Endothelial cell of umbilical vein (primary cell): ENCODE data around the gene CFAP210.

ENCODE experiments used
- EZH2 ChIP-seq: IDR thresholded peaks from 2 replicates; pipeline ENCODE4 v1.6.1; 2012; ENCODE audit warnings: borderline replicate concordance, low read depth, mild to moderate bottlenecking, moderate library complexity, low read length, inconsistent platforms; ENCODE audit not compliant: severe bottlenecking
- FOS ChIP-seq: IDR thresholded peaks from 2 replicates; pipeline ENCODE4 v1.6.1; 2011; ENCODE audit warnings: mild to moderate bottlenecking, low read length, moderate library complexity, borderline replicate concordance; ENCODE audit not compliant: insufficient read depth
- GATA2 ChIP-seq: IDR thresholded peaks from 2 replicates; pipeline ENCODE4 v1.7.0; 2011; ENCODE audit warnings: low read depth, mild to moderate bottlenecking, moderate library complexity, mixed read lengths, low read length; ENCODE audit not compliant: insufficient read length, insufficient read depth
- MYC ChIP-seq: IDR thresholded peaks from one replicate; pipeline ENCODE4 v1.6.1; 2011; ENCODE audit warnings: mild to moderate bottlenecking, low read depth, low read length
- POLR2A ChIP-seq: IDR thresholded peaks from 2 replicates; pipeline ENCODE4 v1.6.1; 2012; ENCODE audit warnings: low read depth, mild to moderate bottlenecking, control low read depth, low read length
- POLR2AphosphoS5 ChIP-seq: IDR thresholded peaks from 2 replicates; pipeline ENCODE4 v1.6.1; 2012; ENCODE audit warnings: low read depth, mild to moderate bottlenecking, control low read depth, low read length, moderate library complexity; ENCODE audit not compliant: insufficient read depth
- TF ChIP-seq, protein P1 (sequence below), 2 donors: IDR thresholded peaks; 1 replicate in 1 of 2; 2 replicates in 1 of 2; pipeline ENCODE4 v1.5.1; 2011; ENCODE audit warnings: low read length in 2 of 2, mild to moderate bottlenecking in 2 of 2, moderate library complexity in 2 of 2, control low read depth in 1 of 2, inconsistent platforms in 1 of 2, low read depth in 1 of 2; ENCODE audit not compliant: insufficient read depth in 1 of 2; ENCODE audit errors: extremely low read depth in 1 of 2
- TF ChIP-seq, protein P2 (sequence below): IDR thresholded peaks from 2 replicates; pipeline ENCODE4 v1.6.1; 2011; ENCODE audit not compliant: insufficient read depth, insufficient read length

DNA sequence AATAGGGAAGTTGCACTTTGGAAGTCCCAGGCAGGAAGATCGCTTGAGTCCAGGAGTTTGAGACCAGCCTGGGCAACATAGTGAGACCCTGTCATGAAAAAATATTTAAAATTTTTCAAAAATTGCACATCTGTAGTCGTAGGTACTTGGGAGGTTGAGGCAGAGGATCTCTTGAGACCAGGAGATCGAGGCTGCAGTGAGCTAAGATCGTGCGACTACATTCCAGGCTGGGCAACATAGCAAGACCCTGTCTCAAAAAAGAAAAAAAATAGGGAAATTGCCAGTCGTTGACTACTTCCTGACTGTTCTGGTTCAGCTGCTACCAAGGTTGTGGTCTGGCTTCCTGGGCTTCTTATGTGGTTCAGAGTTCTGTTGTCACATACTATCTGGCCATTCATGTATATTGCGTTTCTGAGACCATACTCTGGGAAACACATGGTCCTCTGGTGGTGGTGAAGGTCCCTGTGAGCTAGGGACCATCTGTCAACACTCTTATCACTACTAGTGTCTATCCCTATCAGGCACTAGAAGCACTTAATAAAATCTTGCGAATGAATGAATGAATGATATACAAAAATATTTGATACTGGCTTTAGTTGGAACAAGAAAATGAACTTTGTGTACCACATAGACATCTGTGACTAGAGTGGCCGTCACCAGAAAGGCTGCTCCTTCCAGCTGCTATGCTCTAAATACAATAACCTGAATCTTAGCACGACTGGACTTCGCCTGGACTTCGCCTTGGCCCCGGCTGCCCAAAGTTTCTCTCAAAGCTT, 38.6 kb upstream of the CFAP210 start:
- TF ChIP-seq POLR2AphosphoS5: no peak
- TF ChIP-seq, protein P1, sequence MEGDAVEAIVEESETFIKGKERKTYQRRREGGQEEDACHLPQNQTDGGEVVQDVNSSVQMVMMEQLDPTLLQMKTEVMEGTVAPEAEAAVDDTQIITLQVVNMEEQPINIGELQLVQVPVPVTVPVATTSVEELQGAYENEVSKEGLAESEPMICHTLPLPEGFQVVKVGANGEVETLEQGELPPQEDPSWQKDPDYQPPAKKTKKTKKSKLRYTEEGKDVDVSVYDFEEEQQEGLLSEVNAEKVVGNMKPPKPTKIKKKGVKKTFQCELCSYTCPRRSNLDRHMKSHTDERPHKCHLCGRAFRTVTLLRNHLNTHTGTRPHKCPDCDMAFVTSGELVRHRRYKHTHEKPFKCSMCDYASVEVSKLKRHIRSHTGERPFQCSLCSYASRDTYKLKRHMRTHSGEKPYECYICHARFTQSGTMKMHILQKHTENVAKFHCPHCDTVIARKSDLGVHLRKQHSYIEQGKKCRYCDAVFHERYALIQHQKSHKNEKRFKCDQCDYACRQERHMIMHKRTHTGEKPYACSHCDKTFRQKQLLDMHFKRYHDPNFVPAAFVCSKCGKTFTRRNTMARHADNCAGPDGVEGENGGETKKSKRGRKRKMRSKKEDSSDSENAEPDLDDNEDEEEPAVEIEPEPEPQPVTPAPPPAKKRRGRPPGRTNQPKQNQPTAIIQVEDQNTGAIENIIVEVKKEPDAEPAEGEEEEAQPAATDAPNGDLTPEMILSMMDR (IDR thresholded peaks at IDR 0.05; ENCODE audit: extremely low read depth in 1 of 2, insufficient read depth in 1 of 2, low read depth in 1 of 2, low read length in 2 of 2): no peak
- no peak for TF ChIP-seq POLR2A
- no peak for TF ChIP-seq GATA2
- TF ChIP-seq EZH2: no peak
- TF ChIP-seq, protein P2, sequence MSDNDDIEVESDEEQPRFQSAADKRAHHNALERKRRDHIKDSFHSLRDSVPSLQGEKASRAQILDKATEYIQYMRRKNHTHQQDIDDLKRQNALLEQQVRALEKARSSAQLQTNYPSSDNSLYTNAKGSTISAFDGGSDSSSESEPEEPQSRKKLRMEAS: no peak
- TF ChIP-seq MYC: no peak
- TF ChIP-seq FOS: no peak
